Sigmoid colon (tissue), 7 donors: Measurements from ENCODE around the gene LRRC45. TPM values are rescaled to one million over a fixed set of nuclear protein-coding genes. Genes with fewer than 3 reads are reported as not detected.

Experiments used
- DNase-seq: peaks from one replicate; pipeline ENCODE4 v3.0.0-alpha.2; 2019
- H3K27ac ChIP-seq, 4 donors: fragments of 200-600 bp; sonication (generic); one replicate each; pipeline ENCODE4 v1.5.1; 2016 to 2019; ENCODE audit warnings: mild to moderate bottlenecking in 1 of 4
- H3K27me3 ChIP-seq, 3 donors: fragments of 200-600 bp; sonication (generic); one replicate each; pipeline ENCODE4 v1.5.1; 2019; ENCODE audit warnings: mild to moderate bottlenecking in 1 of 3
- H3K36me3 ChIP-seq, 4 donors: fragments of 200-600 bp; sonication (generic); one replicate each; pipeline ENCODE4 v1.5.1; 2016 to 2019
- H3K4me1 ChIP-seq, 4 donors: fragments of 200-600 bp; sonication (generic); one replicate each; pipeline ENCODE4 v1.5.1; 2017 to 2019
- H3K4me3 ChIP-seq, 4 donors: fragments of 200-600 bp; sonication (generic); one replicate each; pipeline ENCODE4 v1.5.1; 2017 to 2019; ENCODE audit warnings: mild to moderate bottlenecking in 2 of 4, moderate library complexity in 1 of 4
- H3K9me3 ChIP-seq, 4 donors: fragments of 200-600 bp in 3 of 4; sonication (generic) in 3 of 4; one replicate each; pipeline versions ENCODE4 v1.5.1 to v1.6.1; 2013 to 2019
- EP300 ChIP-seq, 4 donors: sonication (generic); formaldehyde crosslinking; IDR thresholded peaks; one replicate each; pipeline ENCODE4 v1.6.1; 2017; ENCODE audit warnings: antibody characterized with exemption in 4 of 4
- POLR2A ChIP-seq, 2 donors: fragments of 450-650 bp; IDR thresholded peaks; one replicate each; pipeline ENCODE4 v1.6.1; 2016; ENCODE audit warnings: antibody characterized with exemption in 2 of 2, mild to moderate bottlenecking in 2 of 2, moderate library complexity in 2 of 2
- POLR2AphosphoS5 ChIP-seq, 4 donors: sonication (generic); formaldehyde crosslinking; IDR thresholded peaks; one replicate each; pipeline ENCODE4 v1.6.1; 2017; ENCODE audit warnings: antibody characterized with exemption in 4 of 4
- WGBS, 2 donors: extraction: QIAGEN DNeasy Blood & Tissue Kit; methylation state at CpG; one replicate each; pipeline ENCODE4 v1.1.7; 2013; 5-methylcytosine and 5-hydroxymethylcytosine counted together
- intact Hi-C: fragments of 100-400 bp; cut with DNase I; formaldehyde crosslinking; loops from one replicate; pipeline ENCODE4 v1.15.1; 2023
- polyA plus RNA-seq, 3 donors: library from polyadenylated mRNA; stranded (reverse); fragments of 200-250 nt; gene quantifications; one replicate each; pipeline ENCODE4 v1.2.3, GENCODE V29; 2013
- total RNA-seq, 4 donors: library from RNA; depleted of rRNA; stranded (reverse); fragments of >200 nt; gene quantifications; one replicate each; pipeline ENCODE4 v1.1.0, GENCODE V29; 2016
- TF ChIP-seq, protein P1 (sequence below), 4 experiments: fragments of 450-650 bp in 3 of 4; fragments of 200-600 bp in 1 of 4; IDR thresholded peaks; one replicate each; pipeline ENCODE4 v1.5.1; 2016 to 2019; ENCODE audit warnings: antibody characterized with exemption in 4 of 4, mild to moderate bottlenecking in 3 of 4, moderate library complexity in 2 of 4
- donor health status: healthy with polysubstance abuse.
- donor health status: Bipolar disorder and iron deficiency.
- donor health status: healthy.

Gene LRRC45
- total and polyA plus RNA-seq, 7 donors: 5.3 to 28.6 (median 6.7) TPM

DNA sequence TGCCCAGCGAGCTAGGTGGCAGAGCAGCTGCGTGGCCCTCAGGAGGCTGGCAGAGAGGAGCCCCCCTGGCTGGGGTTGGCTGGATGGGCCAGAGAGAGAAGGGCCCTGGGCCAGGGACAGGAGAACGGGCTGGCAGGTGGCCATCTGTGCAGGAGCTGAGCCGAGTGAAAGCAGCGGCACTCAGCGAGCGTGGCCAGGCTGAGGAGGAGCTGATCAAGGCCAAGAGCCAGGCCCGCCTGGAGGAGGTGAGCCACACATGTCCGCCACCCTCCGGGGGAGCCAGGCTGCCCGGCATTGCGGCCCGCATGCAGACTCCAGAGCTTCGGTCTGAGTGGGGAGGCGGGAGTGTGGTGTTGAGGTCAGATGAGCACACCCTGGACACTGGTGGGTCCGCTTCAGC, 6.3 kb downstream of the LRRC45 start:
- no peak overlapping the region for H3K4me3 ChIP-seq
- peaks cover 0 to 26% (median 25%) of the 10 kb centered on the region in 4 donors for H3K4me1 ChIP-seq
- DNase-seq: no peak
- intact Hi-C loops: no loop called here
- 96% methylated on average over 16 of the region's 16 CpGs for WGBS, 2 donors
- H3K27ac ChIP-seq: no peak overlapping the region
- no peaks in the 10 kb centered on the region for H3K9me3 ChIP-seq
- no peaks in the 10 kb centered on the region for H3K36me3 ChIP-seq
- peaks cover 6 to 21% (median 18%) of the 10 kb centered on the region in 3 donors for H3K27me3 ChIP-seq
- no peak for TF ChIP-seq POLR2A (IDR thresholded peaks at IDR 0.05)
- no peak for TF ChIP-seq POLR2AphosphoS5 (IDR thresholded peaks at IDR 0.05)
- TF ChIP-seq, protein P1, sequence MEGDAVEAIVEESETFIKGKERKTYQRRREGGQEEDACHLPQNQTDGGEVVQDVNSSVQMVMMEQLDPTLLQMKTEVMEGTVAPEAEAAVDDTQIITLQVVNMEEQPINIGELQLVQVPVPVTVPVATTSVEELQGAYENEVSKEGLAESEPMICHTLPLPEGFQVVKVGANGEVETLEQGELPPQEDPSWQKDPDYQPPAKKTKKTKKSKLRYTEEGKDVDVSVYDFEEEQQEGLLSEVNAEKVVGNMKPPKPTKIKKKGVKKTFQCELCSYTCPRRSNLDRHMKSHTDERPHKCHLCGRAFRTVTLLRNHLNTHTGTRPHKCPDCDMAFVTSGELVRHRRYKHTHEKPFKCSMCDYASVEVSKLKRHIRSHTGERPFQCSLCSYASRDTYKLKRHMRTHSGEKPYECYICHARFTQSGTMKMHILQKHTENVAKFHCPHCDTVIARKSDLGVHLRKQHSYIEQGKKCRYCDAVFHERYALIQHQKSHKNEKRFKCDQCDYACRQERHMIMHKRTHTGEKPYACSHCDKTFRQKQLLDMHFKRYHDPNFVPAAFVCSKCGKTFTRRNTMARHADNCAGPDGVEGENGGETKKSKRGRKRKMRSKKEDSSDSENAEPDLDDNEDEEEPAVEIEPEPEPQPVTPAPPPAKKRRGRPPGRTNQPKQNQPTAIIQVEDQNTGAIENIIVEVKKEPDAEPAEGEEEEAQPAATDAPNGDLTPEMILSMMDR (IDR thresholded peaks at IDR 0.05): no peak
- TF ChIP-seq EP300 (IDR thresholded peaks at IDR 0.05): no peak

DNA sequence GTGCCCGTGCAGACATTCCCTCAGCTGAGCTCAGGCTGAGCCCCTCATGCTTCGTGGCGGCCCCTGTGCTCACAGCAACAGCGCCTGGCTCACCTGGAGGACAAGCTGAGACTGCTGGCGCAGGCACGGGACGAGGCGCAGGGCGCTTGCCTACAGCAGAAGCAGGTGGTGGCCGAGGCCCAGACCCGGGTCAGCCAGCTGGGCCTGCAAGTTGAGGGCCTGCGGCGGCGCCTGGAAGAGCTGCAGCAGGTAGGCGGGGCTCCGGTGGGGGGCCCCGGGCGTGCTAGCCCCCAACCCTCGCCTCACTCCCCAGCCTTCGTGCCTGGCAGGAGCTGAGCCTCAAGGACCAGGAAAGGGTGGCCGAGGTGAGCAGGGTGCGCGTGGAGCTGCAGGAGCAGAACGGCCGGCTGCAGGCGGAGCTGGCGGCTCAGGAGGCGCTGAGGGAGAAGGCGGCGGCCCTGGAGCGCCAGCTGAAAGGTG, 6.9 kb downstream of the LRRC45 start:
- DNase-seq: no peak
- no peaks in the 10 kb centered on the region for H3K9me3 ChIP-seq
- H3K27me3 ChIP-seq: peaks cover 6 to 21% (median 18%) of the 10 kb centered on the region in 3 donors
- intact Hi-C loops: loop anchor here (1.0 kb wide), 1 partner anchor 124 kb away; no protein-coding TSS in a partner anchor
- 63 to 71% methylated on average over 31 of the region's 31 CpGs for WGBS, 2 donors
- no peak overlapping the region for H3K27ac ChIP-seq
- H3K36me3 ChIP-seq: no peaks in the 10 kb centered on the region
- H3K4me3 ChIP-seq: peak overlapping the region in 2 of 4 donors; percentile 50 to 58
- H3K4me1 ChIP-seq: peaks cover 0 to 25% (median 22%) of the 10 kb centered on the region in 4 donors
- TF ChIP-seq EP300 (IDR thresholded peaks at IDR 0.05): no peak
- TF ChIP-seq POLR2A (IDR thresholded peaks at IDR 0.05): no peak
- TF ChIP-seq, protein P1 (IDR thresholded peaks at IDR 0.05): no peak
- TF ChIP-seq POLR2AphosphoS5 (IDR thresholded peaks at IDR 0.05): no peak

DNA sequence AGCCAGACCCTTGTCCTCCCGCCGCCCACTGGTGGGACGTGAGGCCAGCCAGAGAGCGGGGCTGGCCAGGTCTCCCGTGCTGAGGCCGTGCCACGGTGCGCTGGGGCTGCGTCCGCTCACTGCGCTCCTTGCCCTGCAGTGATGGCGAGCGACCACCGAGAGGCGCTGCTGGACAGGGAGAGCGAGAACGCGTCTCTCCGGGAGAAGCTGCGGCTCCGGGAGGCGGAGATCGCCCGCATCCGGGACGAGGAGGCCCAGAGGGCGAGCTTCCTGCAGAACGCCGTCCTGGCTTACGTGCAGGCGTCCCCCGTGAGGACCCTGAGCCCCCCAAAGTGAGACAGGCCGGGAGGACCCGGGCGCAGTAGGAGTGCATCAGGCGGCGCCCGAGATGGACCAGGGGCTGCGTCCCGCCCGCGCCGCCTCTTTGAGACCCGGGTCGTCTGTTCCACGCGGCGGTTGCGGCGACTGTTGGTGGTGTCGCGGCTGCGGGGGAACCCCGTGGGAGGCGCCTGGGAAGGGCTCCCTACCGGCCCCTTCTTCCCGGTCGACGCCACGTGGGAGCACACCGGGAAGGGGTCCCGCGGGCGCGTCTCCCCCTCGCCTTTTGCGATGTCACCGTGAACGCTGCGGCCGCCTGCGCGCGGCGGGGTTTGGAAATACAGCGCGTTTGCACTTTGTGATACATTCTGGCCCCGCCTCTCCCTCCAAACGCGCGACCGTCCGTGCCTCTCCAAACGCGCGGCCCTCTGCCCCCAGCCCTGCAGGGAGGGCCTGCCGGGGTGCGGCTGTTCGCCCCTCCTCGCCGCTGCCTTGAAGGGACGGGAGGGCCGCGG, 7.6 kb downstream of the LRRC45 start:
- H3K4me1 ChIP-seq: peaks cover 0 to 25% (median 23%) of the 10 kb centered on the region in 4 donors
- no peaks in the 10 kb centered on the region for H3K36me3 ChIP-seq
- H3K4me3 ChIP-seq: peak overlapping the region; percentile 23 to 58 (median 42)
- no peak for TF ChIP-seq POLR2A (IDR thresholded peaks at IDR 0.05)
- no peak for TF ChIP-seq EP300 (IDR thresholded peaks at IDR 0.05)
- TF ChIP-seq, protein P1 (IDR thresholded peaks at IDR 0.05): peak; percentile 91 to 96 (median 94)
- intact Hi-C loops: loop anchor here (1.0 kb wide), 1 partner anchor 124 kb away; no protein-coding TSS in a partner anchor
- no peaks in the 10 kb centered on the region for H3K9me3 ChIP-seq
- peaks cover 6 to 21% (median 18%) of the 10 kb centered on the region in 3 donors for H3K27me3 ChIP-seq
- WGBS, 2 donors: 1% methylated on average over 94 of the region's 94 CpGs
- peak; percentile 93 for DNase-seq
- H3K27ac ChIP-seq: peak overlapping the region; percentile 18 to 61 (median 59)

DNA sequence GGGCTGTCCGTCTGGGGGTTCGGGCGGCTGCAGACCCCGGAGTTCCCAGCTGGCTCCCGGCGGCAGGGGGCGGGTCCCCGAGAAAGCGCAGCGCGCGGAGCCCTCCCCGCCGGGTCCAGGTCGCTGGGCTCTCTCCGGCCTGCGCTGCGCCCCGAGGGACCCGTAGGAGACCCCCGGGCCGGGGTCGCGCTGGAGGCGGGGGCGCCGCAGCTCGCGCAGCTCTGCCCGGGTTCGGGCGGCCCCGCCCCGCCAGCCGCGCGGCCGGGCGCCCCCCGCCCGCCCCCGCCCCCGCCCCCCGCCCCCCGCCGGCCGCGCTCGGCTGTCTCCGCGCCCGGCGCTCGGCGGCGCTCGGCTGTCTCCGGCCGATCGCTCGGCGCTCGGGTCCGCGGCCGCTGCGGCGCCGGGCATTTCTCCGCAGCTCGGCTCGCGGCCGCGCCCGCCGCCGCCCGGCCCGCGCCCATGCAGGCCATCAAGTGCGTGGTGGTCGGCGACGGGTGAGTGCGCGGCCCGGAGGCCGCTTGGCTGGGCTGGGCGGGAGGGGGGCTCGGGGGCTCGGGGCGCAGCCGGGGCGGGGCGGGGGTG, 8.3 kb downstream of the LRRC45 start, which contains the start of gene RAC3:
RAC3 (plus strand) TSS at position 376 of the 582 bp plus-strand sequence; CDS start at position 460, 84 bp downstream.
- H3K27me3 ChIP-seq: peaks cover 6 to 21% (median 18%) of the 10 kb centered on the region in 3 donors
- H3K4me1 ChIP-seq: peaks cover 0 to 32% (median 29%) of the 10 kb centered on the region in 4 donors
- H3K4me3 ChIP-seq: peak within 1 kb of the TSS; percentile 23 to 58 (median 42)
- no peaks in the 10 kb centered on the region for H3K36me3 ChIP-seq
- 1% methylated on average over 96 of the region's 96 CpGs for WGBS, 2 donors
- DNase-seq: no peak
- TF ChIP-seq, protein P1 (IDR thresholded peaks at IDR 0.05): no peak
- TF ChIP-seq EP300 (IDR thresholded peaks at IDR 0.05) (no peak), POLR2A (IDR thresholded peaks at IDR 0.05) (no peak), POLR2AphosphoS5 (IDR thresholded peaks at IDR 0.05) (no peak)
- H3K27ac ChIP-seq: peak within 1 kb of the TSS; percentile 18 to 61 (median 59)
- intact Hi-C loops: no loop called here
- no peaks in the 10 kb centered on the region for H3K9me3 ChIP-seq
